ENCODE results near the gene UNK. TPM values are rescaled to one million over a fixed set of nuclear protein-coding genes. Genes with fewer than 3 reads are reported as not detected.

The UNK gene
- total and polyA plus RNA-seq, 8 donors, result 19.8 to 54.6 (median 49.0) TPM

DNA sequence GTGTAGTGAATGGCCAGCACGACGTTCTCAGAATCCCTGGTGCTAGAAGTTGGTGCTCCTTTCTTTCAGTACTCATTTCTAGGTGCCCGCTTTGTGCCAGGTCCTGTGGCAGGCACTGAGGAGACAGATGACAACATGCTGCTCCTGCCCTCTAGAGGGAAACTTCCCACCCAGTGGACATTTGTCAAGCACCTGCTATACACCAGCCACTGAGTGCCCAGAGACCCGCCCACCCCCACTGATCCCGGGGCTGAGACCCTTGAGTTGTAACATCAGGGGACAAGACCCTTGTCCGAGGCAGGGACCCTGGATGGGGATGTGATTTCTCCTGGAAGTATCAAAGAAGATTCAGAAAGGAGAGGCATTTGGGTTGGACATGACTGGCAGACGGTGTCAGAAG lies 34.5 kb downstream of the UNK start:
- intact Hi-C loops (cut with DNase I), result no loop called here
- no peak overlapping the region for H3K4me3 ChIP-seq
- DNase-seq (no peak), ATAC-seq (no peak)
- H3K27me3 ChIP-seq, result no peaks in the 10 kb centered on the region
- TF ChIP-seq, protein P1, sequence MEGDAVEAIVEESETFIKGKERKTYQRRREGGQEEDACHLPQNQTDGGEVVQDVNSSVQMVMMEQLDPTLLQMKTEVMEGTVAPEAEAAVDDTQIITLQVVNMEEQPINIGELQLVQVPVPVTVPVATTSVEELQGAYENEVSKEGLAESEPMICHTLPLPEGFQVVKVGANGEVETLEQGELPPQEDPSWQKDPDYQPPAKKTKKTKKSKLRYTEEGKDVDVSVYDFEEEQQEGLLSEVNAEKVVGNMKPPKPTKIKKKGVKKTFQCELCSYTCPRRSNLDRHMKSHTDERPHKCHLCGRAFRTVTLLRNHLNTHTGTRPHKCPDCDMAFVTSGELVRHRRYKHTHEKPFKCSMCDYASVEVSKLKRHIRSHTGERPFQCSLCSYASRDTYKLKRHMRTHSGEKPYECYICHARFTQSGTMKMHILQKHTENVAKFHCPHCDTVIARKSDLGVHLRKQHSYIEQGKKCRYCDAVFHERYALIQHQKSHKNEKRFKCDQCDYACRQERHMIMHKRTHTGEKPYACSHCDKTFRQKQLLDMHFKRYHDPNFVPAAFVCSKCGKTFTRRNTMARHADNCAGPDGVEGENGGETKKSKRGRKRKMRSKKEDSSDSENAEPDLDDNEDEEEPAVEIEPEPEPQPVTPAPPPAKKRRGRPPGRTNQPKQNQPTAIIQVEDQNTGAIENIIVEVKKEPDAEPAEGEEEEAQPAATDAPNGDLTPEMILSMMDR (IDR thresholded peaks at IDR 0.05), result no peak
- peaks cover 0 to 98% of the 10 kb centered on the region in 2 donors for H3K36me3 ChIP-seq
- H3K9me3 ChIP-seq, result no peaks in the 10 kb centered on the region
- no peak overlapping the region for H3K27ac ChIP-seq
- no peaks in the 10 kb centered on the region for H3K4me1 ChIP-seq

DNA sequence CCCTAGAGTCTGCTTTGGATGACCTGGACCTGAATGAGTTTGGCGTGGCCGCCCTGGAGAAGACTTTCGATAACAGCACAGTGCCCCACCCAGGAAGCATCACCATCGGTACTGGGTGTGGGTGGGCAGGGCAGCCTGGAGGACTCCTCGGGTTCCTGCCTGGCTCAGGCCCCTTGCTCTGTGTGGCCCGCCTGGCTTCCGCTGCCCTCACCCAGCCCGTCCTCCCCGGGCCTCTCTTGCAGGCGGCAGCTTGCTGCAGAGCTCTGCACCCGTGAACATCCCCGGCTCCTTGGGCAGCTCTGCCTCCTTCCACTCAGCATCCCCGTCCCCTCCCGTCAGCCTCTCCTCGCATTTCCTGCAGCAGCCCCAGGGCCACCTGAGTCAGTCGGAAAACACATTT lies 35.1 kb downstream of the UNK start:
- intact Hi-C loops (cut with DNase I), result no loop called here
- H3K27me3 ChIP-seq, result no peaks in the 10 kb centered on the region
- DNase-seq (peak in 1 of 4 donors; percentile 69), ATAC-seq (no peak)
- no peaks in the 10 kb centered on the region for H3K9me3 ChIP-seq
- no peaks in the 10 kb centered on the region for H3K4me1 ChIP-seq
- no peak overlapping the region for H3K27ac ChIP-seq
- peaks cover 0 to 98% of the 10 kb centered on the region in 2 donors for H3K36me3 ChIP-seq
- TF ChIP-seq, protein P1 (IDR thresholded peaks at IDR 0.05), result no peak
- no peak overlapping the region for H3K4me3 ChIP-seq

DNA sequence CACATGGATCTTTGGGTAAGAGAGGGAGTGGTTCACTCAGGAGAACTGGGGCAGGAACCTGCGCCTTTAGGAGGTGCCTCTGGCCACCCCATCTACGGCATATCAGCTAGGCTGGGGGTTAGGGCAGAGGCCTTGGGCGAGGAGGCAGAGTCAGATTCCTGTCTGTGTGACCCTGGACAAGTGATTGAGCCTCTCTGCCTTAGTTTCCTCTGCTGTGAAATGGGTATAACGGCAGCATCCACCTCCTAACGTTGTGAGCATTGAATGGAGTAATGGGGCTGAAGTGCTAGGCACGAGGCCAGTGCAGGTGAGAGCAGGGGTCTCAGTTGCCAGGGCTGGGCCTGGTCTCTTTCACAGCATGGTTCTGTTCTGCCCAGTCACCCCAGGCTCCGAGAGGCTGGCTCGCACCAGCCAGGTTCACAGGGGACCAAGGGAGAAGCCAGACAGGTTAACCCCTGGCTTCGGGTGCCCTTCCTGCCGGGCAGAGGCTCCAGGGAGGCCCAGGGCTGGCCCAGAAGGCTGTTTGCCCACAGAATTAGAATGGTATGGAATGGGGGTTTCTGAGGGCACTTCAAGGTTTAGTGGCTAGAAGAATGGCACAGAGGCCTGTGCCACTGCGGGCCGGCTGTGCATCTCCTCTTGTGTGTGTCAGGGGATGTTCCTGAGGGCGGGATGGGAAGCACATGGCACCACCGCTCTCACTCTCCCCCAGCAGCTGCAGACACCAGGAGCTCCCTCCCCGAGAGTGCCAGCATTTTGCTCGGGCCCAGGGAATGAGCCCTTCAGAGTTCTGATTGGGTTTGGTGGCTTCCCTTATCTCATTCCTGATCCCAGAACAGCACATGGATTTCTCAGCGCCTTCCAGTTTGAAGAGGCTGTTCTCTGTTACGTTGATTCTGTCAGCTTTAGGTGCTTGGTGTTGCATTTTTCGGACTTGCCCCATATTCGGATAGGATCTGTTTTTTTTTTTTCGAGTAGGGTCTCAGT lies 35.8 kb downstream of the UNK start:
- H3K27me3 ChIP-seq, result no peaks in the 10 kb centered on the region
- no peak overlapping the region for H3K4me3 ChIP-seq
- no peaks in the 10 kb centered on the region for H3K9me3 ChIP-seq
- TF ChIP-seq, protein P1 (IDR thresholded peaks at IDR 0.05), result no peak
- intact Hi-C loops (cut with DNase I), result no loop called here
- DNase-seq, result no peak
- no peak for ATAC-seq
- no peaks in the 10 kb centered on the region for H3K4me1 ChIP-seq
- no peak overlapping the region for H3K27ac ChIP-seq
- H3K36me3 ChIP-seq, result peaks cover 0 to 98% of the 10 kb centered on the region in 2 donors

DNA sequence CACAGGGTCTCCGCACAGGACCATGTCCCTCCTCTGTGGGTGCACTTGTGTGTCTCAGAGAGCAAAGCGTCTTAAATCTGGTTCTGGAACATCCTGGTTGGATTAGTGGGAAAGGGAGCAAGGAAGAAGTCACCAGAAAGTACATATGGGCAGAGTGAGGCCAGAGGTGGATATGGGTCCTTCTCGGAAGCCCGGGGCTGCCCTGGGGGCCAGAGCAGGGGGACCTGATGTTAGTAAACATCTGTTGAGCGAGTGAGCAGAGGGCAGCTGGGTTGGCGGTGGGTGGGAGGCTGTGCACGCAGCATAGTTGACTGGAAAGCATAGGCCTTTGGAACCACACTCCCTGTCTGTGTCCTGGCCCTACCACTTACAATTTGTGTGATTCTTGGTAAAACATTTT lies 36.9 kb downstream of the UNK start:
- Histone ChIP-seq H3K9me3 (no peaks in the 10 kb centered on the region), H3K27ac (no peak overlapping the region), H3K4me1 (no peaks in the 10 kb centered on the region), H3K27me3 (no peaks in the 10 kb centered on the region), H3K36me3 (peaks cover 0 to 100% of the 10 kb centered on the region in 2 donors), H3K4me3 (no peak overlapping the region)
- ATAC-seq (no peak), DNase-seq (peak in 1 of 4 donors; percentile 76)
- intact Hi-C loops (cut with DNase I), result no loop called here
- TF ChIP-seq, protein P1 (IDR thresholded peaks at IDR 0.05), result no peak

DNA sequence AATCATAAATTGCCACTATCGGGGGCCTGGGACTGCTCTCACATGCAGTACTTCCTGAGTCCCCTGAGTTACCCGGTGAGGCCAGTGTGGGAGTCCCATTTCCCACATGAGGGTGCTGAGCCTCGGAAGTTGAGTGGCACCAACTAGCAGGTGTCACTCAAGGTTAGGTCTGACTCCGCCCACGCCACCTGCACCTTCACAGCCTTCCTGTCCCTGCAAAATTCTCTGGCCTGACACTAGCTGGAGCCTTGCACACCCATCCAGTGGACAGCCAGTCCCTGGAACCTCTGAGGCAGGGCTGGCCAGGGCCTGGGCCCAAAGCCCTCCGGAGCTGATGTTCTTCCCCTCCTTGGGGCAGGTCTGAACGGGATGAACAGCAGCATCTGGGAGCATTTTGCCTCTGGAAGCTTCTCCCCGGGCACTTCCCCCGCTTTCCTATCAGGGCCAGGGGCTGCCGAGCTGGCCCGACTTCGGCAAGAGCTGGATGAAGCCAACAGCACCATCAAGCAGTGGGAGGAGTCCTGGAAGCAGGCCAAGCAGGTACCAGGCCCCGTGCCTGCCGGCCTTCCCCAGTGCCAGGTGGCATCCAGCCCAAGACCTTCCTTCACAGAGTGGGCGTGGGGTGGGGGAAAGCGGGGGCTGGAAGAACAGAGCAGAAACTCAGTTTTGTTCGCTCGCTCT lies 37.7 kb downstream of the UNK start:
- peaks cover 2 to 3% of the 10 kb centered on the region in 2 donors for H3K4me1 ChIP-seq
- no peaks in the 10 kb centered on the region for H3K9me3 ChIP-seq
- H3K4me3 ChIP-seq, result no peak overlapping the region
- no peaks in the 10 kb centered on the region for H3K27me3 ChIP-seq
- H3K36me3 ChIP-seq, result peaks cover 0 to 100% of the 10 kb centered on the region in 2 donors
- ATAC-seq, result peak; percentile 12
- DNase-seq, result peak in 3 of 4 donors; percentile 35 to 70 (median 49)
- H3K27ac ChIP-seq, result no peak overlapping the region
- intact Hi-C loops (cut with DNase I), result no loop called here
- TF ChIP-seq, protein P1 (IDR thresholded peaks at IDR 0.05), result no peak

Data from left lung (tissue), 10 donors.